Measurements from ENCODE around the gene AMOTL1.
"Not testable (repeated sequence)": the region's sequence is repeated elsewhere in the genome, so short reads cannot be mapped to it uniquely, and the experiment has no call there.

Gene AMOTL1

GRCh38 chr11:94821439-94821838 is 53.3 kb downstream of the AMOTL1 start:
- no peak for DNase-seq

GRCh38 chr11:94822080-94822479 is 53.9 kb downstream of the AMOTL1 start:
- DNase-seq: no peak

GRCh38 chr11:94823102-94823732 is 55.1 kb downstream of the AMOTL1 start:
- no peak for DNase-seq

- no peak for DNase-seq
Observed at GRCh38 chr11:94825031-94825430, 56.9 kb downstream of the AMOTL1 start.

- no peak for DNase-seq
Observed at GRCh38 chr11:94825481-94825880, 57.3 kb downstream of the AMOTL1 start.

- no peak for DNase-seq
Observed at GRCh38 chr11:94826415-94826814, 58.3 kb downstream of the AMOTL1 start.

GRCh38 chr11:94828088-94828487 is 59.9 kb downstream of the AMOTL1 start:
- no peak for DNase-seq

GRCh38 chr11:94830722-94831510 is 62.8 kb downstream of the AMOTL1 start:
- DNase-seq: no peak

GRCh38 chr11:94831529-94831928 is 63.4 kb downstream of the AMOTL1 start:
- no peak for DNase-seq

GRCh38 chr11:94832604-94833235 is 64.6 kb downstream of the AMOTL1 start:
- DNase-seq: no peak

- DNase-seq: no peak
Observed at GRCh38 chr11:94834911-94835593, 66.9 kb downstream of the AMOTL1 start.

- no peak for DNase-seq
Observed at GRCh38 chr11:94835594-94835927, 67.4 kb downstream of the AMOTL1 start.

GRCh38 chr11:94837317-94837716 is 69.2 kb downstream of the AMOTL1 start:
- DNase-seq: no peak

- no peak for DNase-seq
Observed at GRCh38 chr11:94838027-94838731, 70.0 kb downstream of the AMOTL1 start.

- no peak for DNase-seq
Observed at GRCh38 chr11:94840209-94840608, 72.1 kb downstream of the AMOTL1 start.

- DNase-seq: no peak
Observed at GRCh38 chr11:94844031-94844430, 75.9 kb downstream of the AMOTL1 start.

GRCh38 chr11:94845622-94846021 is 77.5 kb downstream of the AMOTL1 start:
- no peak for DNase-seq

GRCh38 chr11:94849839-94850238 is 81.7 kb downstream of the AMOTL1 start:
- no peak for DNase-seq

GRCh38 chr11:94851864-94852636 is 83.9 kb downstream of the AMOTL1 start:
- no peak for DNase-seq

- not testable (repeated sequence) for DNase-seq
Observed at GRCh38 chr11:94853288-94853687, 85.1 kb downstream of the AMOTL1 start.

GRCh38 chr11:94853836-94854235 is 85.7 kb downstream of the AMOTL1 start:
- DNase-seq: no peak

Data from right kidney (tissue), 1 donor.